ENCODE results near the gene DOK6.

Gene DOK6

DNA sequence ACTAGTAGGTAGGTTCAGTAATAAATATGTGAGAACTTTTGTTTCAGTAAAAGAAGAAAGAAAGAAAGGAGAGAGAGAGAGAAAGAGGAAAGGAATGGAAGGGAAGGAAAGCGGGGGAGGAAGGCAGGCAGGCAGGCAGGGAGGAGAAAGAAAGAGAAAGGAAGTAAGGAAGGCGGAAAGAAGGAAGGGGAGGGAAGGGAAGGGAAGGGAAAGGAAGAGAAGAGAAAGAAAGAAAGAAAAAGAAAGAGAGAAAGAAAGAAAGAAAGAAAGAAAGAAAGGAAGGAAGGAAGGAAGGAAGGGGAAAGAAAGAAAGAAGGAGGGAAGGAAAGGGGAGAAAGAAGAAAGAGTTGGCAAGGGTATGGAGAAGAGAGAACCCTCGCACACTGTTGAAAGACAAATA, 479.4 kb downstream of the DOK6 start:
- no peak for DNase-seq
- WGBS (ENCODE audit: extremely low coverage, insufficient coverage, insufficient read length) = no CpG with 5 or more reads among the region's 3 CpGs
- no peak overlapping the region for H3K27ac ChIP-seq (ENCODE audit: low read depth, low read length)

GRCh38 chr18:69882965-69883668, 482.4 kb downstream of the DOK6 start:
- H3K4me1 ChIP-seq (ENCODE audit: control insufficient read depth in 1 of 2, insufficient read depth in 2 of 2, low read length in 2 of 2) = no peaks in the 10 kb centered on the region
- WGBS (ENCODE audit: extremely low coverage, insufficient coverage, insufficient read length) = no CpG with 5 or more reads among the region's 6 CpGs
- no peak overlapping the region for H2AFZ ChIP-seq (ENCODE audit: insufficient read depth, low read length, poor library complexity)
- H4K12ac ChIP-seq (ENCODE audit: low read depth, low read length) = no peak overlapping the region
- no peak overlapping the region for H2BK120ac ChIP-seq (ENCODE audit: insufficient read depth, low read length, poor library complexity)
- no peak overlapping the region for H3K9ac ChIP-seq (ENCODE audit: low read length)
- no peaks in the 10 kb centered on the region for H3K27me3 ChIP-seq (ENCODE audit: insufficient read depth, low read length)
- no peak overlapping the region for H3K23ac ChIP-seq (ENCODE audit: low read length)
- no peak overlapping the region for H3K14ac ChIP-seq (ENCODE audit: low read length)
- no peak overlapping the region for H4K8ac ChIP-seq (ENCODE audit: low read depth, low read length)
- H2BK12ac ChIP-seq (ENCODE audit: low read length) = no peak overlapping the region
- H2BK5ac ChIP-seq (ENCODE audit: low read depth, low read length, poor library complexity) = no peak overlapping the region
- H3K27ac ChIP-seq (ENCODE audit: low read depth, low read length) = no peak overlapping the region
- no peak overlapping the region for H3K4ac ChIP-seq (ENCODE audit: low read depth, low read length)
- H3K9me3 ChIP-seq (ENCODE audit: insufficient read depth, low read depth, low read length) = peaks cover 2% of the 10 kb centered on the region
- no peaks in the 10 kb centered on the region for H3K79me1 ChIP-seq (ENCODE audit: low read length)
- no peaks in the 10 kb centered on the region for H3K79me2 ChIP-seq (ENCODE audit: control insufficient read depth, insufficient read depth, low read length, poor library complexity)
- no peak overlapping the region for H3K4me2 ChIP-seq (ENCODE audit: low read length)
- no peak overlapping the region for H4K91ac ChIP-seq (ENCODE audit: low read depth, low read length)
- DNase-seq = no peak
- H2AK5ac ChIP-seq (ENCODE audit: low read length) = no peak overlapping the region
- no peak overlapping the region for H3K4me3 ChIP-seq (ENCODE audit: low read depth, low read length)
- no peak overlapping the region for H3K18ac ChIP-seq (ENCODE audit: low read length)
- no peaks in the 10 kb centered on the region for H3K36me3 ChIP-seq (ENCODE audit: control insufficient read depth in 1 of 2, insufficient read depth in 2 of 2, low read length in 2 of 2)

More for the DNA sequence above, 479.4 kb downstream of the DOK6 start:
- no peaks in the 10 kb centered on the region for H3K9me3 ChIP-seq (ENCODE audit: insufficient read depth, low read depth, low read length)
- H2AK5ac ChIP-seq (ENCODE audit: low read length) = no peak overlapping the region
- no peak overlapping the region for H2BK5ac ChIP-seq (ENCODE audit: low read depth, low read length, poor library complexity)
- H2AFZ ChIP-seq (ENCODE audit: insufficient read depth, low read length, poor library complexity) = no peak overlapping the region
- H4K12ac ChIP-seq (ENCODE audit: low read depth, low read length) = no peak overlapping the region
- no peak overlapping the region for H2BK12ac ChIP-seq (ENCODE audit: low read length)
- H3K79me1 ChIP-seq (ENCODE audit: low read length) = no peaks in the 10 kb centered on the region
- no peaks in the 10 kb centered on the region for H3K36me3 ChIP-seq (ENCODE audit: control insufficient read depth in 1 of 2, insufficient read depth in 2 of 2, low read length in 2 of 2)
- H3K4me2 ChIP-seq (ENCODE audit: low read length) = no peak overlapping the region
- H2BK120ac ChIP-seq (ENCODE audit: insufficient read depth, low read length, poor library complexity) = no peak overlapping the region
- no peak overlapping the region for H3K4me3 ChIP-seq (ENCODE audit: low read depth, low read length)
- no peaks in the 10 kb centered on the region for H3K27me3 ChIP-seq (ENCODE audit: insufficient read depth, low read length)
- no peak overlapping the region for H3K9ac ChIP-seq (ENCODE audit: low read length)
- no peaks in the 10 kb centered on the region for H3K79me2 ChIP-seq (ENCODE audit: control insufficient read depth, insufficient read depth, low read length, poor library complexity)
- no peak overlapping the region for H4K91ac ChIP-seq (ENCODE audit: low read depth, low read length)
- H3K14ac ChIP-seq (ENCODE audit: low read length) = no peak overlapping the region
- no peaks in the 10 kb centered on the region for H3K4me1 ChIP-seq (ENCODE audit: control insufficient read depth in 1 of 2, insufficient read depth in 2 of 2, low read length in 2 of 2)
- no peak overlapping the region for H3K23ac ChIP-seq (ENCODE audit: low read length)
- no peak overlapping the region for H3K4ac ChIP-seq (ENCODE audit: low read depth, low read length)
- no peak overlapping the region for H4K8ac ChIP-seq (ENCODE audit: low read depth, low read length)
- no peak overlapping the region for H3K18ac ChIP-seq (ENCODE audit: low read length)

GRCh38 chr18:69883781-69884180, 483.1 kb downstream of the DOK6 start:
- H3K79me1 ChIP-seq (ENCODE audit: low read length) = no peaks in the 10 kb centered on the region
- no peaks in the 10 kb centered on the region for H3K36me3 ChIP-seq (ENCODE audit: control insufficient read depth in 1 of 2, insufficient read depth in 2 of 2, low read length in 2 of 2)
- no peak overlapping the region for H3K18ac ChIP-seq (ENCODE audit: low read length)
- no peak overlapping the region for H2BK120ac ChIP-seq (ENCODE audit: insufficient read depth, low read length, poor library complexity)
- no peak overlapping the region for H4K8ac ChIP-seq (ENCODE audit: low read depth, low read length)
- H2BK12ac ChIP-seq (ENCODE audit: low read length) = no peak overlapping the region
- H3K79me2 ChIP-seq (ENCODE audit: control insufficient read depth, insufficient read depth, low read length, poor library complexity) = no peaks in the 10 kb centered on the region
- H3K4ac ChIP-seq (ENCODE audit: low read depth, low read length) = no peak overlapping the region
- WGBS (ENCODE audit: extremely low coverage, insufficient coverage, insufficient read length) = no CpG with 5 or more reads among the region's 3 CpGs
- peaks cover 2% of the 10 kb centered on the region for H3K9me3 ChIP-seq (ENCODE audit: insufficient read depth, low read depth, low read length)
- no peak for DNase-seq
- H4K91ac ChIP-seq (ENCODE audit: low read depth, low read length) = no peak overlapping the region
- no peak overlapping the region for H3K4me2 ChIP-seq (ENCODE audit: low read length)
- H2AFZ ChIP-seq (ENCODE audit: insufficient read depth, low read length, poor library complexity) = no peak overlapping the region
- H3K9ac ChIP-seq (ENCODE audit: low read length) = no peak overlapping the region
- H3K23ac ChIP-seq (ENCODE audit: low read length) = no peak overlapping the region
- no peak overlapping the region for H2AK5ac ChIP-seq (ENCODE audit: low read length)
- no peak overlapping the region for H3K27ac ChIP-seq (ENCODE audit: low read depth, low read length)
- no peak overlapping the region for H3K4me3 ChIP-seq (ENCODE audit: low read depth, low read length)
- H2BK5ac ChIP-seq (ENCODE audit: low read depth, low read length, poor library complexity) = no peak overlapping the region
- H3K14ac ChIP-seq (ENCODE audit: low read length) = no peak overlapping the region
- H4K12ac ChIP-seq (ENCODE audit: low read depth, low read length) = no peak overlapping the region
- no peaks in the 10 kb centered on the region for H3K4me1 ChIP-seq (ENCODE audit: control insufficient read depth in 1 of 2, insufficient read depth in 2 of 2, low read length in 2 of 2)
- H3K27me3 ChIP-seq (ENCODE audit: insufficient read depth, low read length) = no peaks in the 10 kb centered on the region

DNA sequence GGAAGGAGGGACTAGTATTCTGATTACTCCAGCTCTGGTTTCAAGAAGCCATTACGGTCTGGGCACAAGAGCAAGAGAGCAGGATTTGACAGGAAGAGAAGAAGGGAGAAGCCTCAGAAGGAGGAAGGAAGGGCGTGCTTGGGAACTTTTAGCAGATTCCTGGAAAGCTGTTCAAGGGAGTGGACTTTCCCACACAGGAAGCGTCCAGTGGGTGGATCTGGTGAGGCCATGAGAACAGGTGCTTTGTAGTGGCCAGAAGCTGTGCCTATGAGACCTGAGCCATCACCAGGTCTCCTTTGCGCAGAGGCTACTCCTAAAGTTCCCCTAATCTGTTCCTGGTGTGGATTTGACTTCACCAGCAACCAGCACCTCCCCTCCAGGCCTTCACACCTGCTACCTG, 484.7 kb downstream of the DOK6 start:
- Histone ChIP-seq H3K4ac (ENCODE audit: low read depth, low read length) (no peak overlapping the region), H3K18ac (ENCODE audit: low read length) (no peak overlapping the region), H3K4me3 (ENCODE audit: low read depth, low read length) (no peak overlapping the region), H2AFZ (ENCODE audit: insufficient read depth, low read length, poor library complexity) (no peak overlapping the region), H4K91ac (ENCODE audit: low read depth, low read length) (no peak overlapping the region), H3K4me1 (ENCODE audit: control insufficient read depth in 1 of 2, insufficient read depth in 2 of 2, low read length in 2 of 2) (no peaks in the 10 kb centered on the region), H4K8ac (ENCODE audit: low read depth, low read length) (no peak overlapping the region), H2BK120ac (ENCODE audit: insufficient read depth, low read length, poor library complexity) (no peak overlapping the region), H3K4me2 (ENCODE audit: low read length) (no peak overlapping the region), H3K9me3 (ENCODE audit: insufficient read depth, low read depth, low read length) (peaks cover 2% of the 10 kb centered on the region), H3K36me3 (ENCODE audit: control insufficient read depth in 1 of 2, insufficient read depth in 2 of 2, low read length in 2 of 2) (no peaks in the 10 kb centered on the region), H2BK12ac (ENCODE audit: low read length) (no peak overlapping the region), H2BK5ac (ENCODE audit: low read depth, low read length, poor library complexity) (no peak overlapping the region), H3K14ac (ENCODE audit: low read length) (no peak overlapping the region), H3K79me1 (ENCODE audit: low read length) (no peaks in the 10 kb centered on the region), H4K12ac (ENCODE audit: low read depth, low read length) (no peak overlapping the region), H3K23ac (ENCODE audit: low read length) (no peak overlapping the region), H3K27ac (ENCODE audit: low read depth, low read length) (no peak overlapping the region), H3K79me2 (ENCODE audit: control insufficient read depth, insufficient read depth, low read length, poor library complexity) (no peaks in the 10 kb centered on the region), H2AK5ac (ENCODE audit: low read length) (no peak overlapping the region), H3K27me3 (ENCODE audit: insufficient read depth, low read length) (no peaks in the 10 kb centered on the region), H3K9ac (ENCODE audit: low read length) (no peak overlapping the region)
- DNase-seq = no peak
- WGBS (ENCODE audit: extremely low coverage, insufficient coverage, insufficient read length) = no CpG with 5 or more reads among the region's 4 CpGs
